Measurements from ENCODE around the gene PRKAR2A. TPM values are rescaled to one million over a fixed set of nuclear protein-coding genes. Genes with fewer than 3 reads are reported as not detected.

Gene PRKAR2A
- total and polyA plus RNA-seq, 2 donors = 20.5 to 23.0 TPM

DNA sequence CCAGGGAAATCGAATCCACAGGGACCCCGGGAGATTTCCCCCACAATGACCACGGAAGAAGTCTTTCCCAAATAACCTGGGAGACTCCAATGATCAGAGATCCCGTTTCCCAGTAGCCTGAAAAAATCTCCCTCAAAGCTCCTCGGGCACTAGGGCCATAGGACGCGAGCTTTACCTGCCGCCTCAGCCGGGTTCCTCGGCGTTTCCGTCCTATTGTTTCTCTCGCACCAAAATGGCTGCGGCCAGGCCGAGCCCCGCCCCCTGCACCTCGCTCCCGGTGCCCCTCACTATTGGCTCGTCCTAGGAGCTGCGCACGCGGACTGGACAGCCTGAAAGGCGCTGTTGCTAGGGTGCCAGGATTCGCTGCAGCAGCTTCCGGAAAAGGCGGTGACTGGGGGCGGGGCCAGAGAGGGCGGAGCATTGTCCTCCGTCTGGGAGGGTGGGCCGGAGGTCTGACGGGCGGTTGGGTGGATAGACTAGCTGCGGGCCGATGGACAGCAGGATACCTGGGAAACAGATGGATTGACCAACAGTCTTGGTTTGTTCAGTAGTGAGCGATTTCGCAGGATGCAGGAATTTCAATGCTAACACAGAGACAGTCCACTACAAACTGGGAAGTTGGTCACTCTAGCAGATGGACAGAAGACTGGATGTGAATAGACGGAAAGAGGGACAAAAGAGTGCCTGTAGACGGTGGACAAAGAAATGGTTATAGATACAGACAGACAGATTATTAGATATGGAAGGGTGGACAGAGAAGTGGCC, 130.5 kb downstream of the PRKAR2A start, which contains the start of gene IP6K2:
TSS of gene IP6K2 (minus strand) at position 240 of the 765 bp plus-strand sequence. CDS start 21,930 bp downstream, outside the sequence.
- Histone ChIP-seq H3K4me3 (ENCODE audit: low read depth, low read length) (peak within 1 kb of the TSS; percentile 91), H3K36me3 (ENCODE audit: insufficient read depth) (no peaks in the 10 kb centered on the region), H3K27ac (ENCODE audit: low read depth) (peak within 1 kb of the TSS; percentile 78), H3K4me1 (ENCODE audit: insufficient read depth) (no peaks in the 10 kb centered on the region)
- WGBS = 2% methylated on average over 38 of the region's 38 CpGs
- DNase-seq (ENCODE audit: extremely low spot score) = peak; percentile 96

DNA sequence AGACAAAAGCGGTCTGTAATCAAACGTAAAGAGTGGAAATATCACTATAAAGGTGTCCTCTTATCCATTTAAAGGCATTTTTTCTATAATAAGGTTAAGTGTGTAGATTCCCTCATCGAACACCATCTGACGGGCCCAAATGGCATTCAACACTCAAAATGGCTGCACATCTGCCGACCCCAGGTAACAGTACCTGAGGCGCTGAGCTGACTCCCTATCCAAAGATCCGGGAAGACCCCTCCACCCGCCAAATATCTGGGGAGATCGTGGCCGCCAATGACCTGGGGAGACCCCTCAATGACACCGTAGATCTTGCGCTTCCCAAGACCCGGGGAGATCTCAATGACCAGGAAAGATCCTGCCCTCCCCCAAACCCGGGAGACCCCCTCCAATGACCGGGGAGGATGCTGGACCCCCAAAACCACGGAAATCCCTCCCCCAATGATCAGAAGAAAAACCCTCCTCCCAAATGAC, 131.1 kb downstream of the PRKAR2A start:
- no peak for DNase-seq (ENCODE audit: extremely low spot score)
- no peaks in the 10 kb centered on the region for H3K4me1 ChIP-seq (ENCODE audit: insufficient read depth)
- H3K4me3 ChIP-seq (ENCODE audit: low read depth, low read length) = peak overlapping the region; percentile 91
- H3K36me3 ChIP-seq (ENCODE audit: insufficient read depth) = no peaks in the 10 kb centered on the region
- WGBS = under 1% methylated on average over 16 of the region's 16 CpGs
- peak overlapping the region; percentile 78 for H3K27ac ChIP-seq (ENCODE audit: low read depth)

DNA sequence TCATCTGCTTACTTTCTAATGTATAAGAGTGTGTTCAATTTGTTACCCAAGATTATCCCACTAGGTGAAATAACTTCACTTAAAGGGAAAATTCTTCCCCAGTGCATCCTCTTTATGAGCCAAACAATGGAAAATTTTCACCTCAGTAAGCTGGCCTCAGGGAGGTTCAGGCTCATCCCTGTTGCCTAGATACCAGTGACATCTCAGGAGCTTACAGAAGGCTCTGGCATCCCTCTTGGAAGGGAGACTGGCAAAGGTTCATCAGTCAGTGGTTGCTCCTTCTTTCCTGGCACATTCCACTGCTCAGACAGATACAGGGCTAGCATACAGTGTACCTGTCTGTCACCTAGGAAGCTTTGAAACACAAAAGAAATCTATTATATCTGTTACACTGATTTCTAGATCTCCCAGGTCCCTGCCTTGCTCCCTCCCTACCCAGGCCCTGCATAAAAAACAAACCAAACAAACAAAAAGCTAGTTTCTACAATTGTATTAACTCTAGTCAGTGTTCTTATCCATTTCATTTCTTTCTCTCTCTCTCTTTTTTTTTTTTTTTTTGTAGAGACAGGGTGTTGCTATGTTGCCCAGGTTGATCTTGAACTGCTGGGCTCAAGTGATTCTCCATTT, 132.4 kb downstream of the PRKAR2A start:
- Histone ChIP-seq H3K4me3 (ENCODE audit: low read depth, low read length) (no peak overlapping the region), H3K36me3 (ENCODE audit: insufficient read depth) (no peaks in the 10 kb centered on the region), H3K4me1 (ENCODE audit: insufficient read depth) (no peaks in the 10 kb centered on the region), H3K27ac (ENCODE audit: low read depth) (no peak overlapping the region)
- DNase-seq (ENCODE audit: extremely low spot score) = no peak

DNA sequence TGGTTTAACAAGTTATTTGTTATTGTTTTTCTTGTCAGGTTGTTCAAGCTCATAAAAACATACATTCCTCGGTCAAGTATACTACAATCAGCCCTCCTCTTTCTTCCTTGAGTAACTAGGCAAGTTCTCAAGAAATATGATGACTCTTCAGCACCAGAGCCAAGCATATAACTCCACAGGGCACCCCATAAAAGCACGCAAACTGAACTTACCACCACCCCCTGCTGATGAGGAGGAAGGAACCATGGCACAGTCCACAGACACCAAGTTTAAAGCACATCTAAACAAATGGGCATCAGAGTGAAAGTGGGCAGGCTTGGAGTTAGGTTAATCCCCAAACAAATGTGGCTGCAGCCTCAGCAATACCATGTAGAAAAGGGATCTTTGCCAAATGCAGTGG, 135.9 kb downstream of the PRKAR2A start:
- DNase-seq (ENCODE audit: extremely low spot score) = no peak
- no peak overlapping the region for H3K27ac ChIP-seq (ENCODE audit: low read depth)

DNA sequence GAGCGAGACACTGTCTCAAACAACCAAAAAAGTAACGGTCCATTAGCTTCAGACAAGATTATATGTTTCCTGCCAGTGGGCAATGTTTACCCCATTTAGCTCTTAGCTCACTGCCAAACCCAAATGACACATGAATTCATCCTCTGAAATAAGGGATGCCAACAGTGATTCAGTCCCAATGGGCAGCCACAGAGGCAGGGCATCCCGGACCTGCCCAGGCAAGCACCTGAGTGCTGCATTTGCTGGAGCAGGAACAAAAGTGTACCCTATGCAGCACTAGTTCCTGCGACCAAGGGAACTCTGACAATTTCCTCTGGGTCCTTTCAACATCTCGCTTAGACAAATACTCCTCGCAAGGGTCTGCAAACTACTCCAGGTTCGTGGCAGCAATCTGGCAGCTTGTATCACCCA, 138.6 kb downstream of the PRKAR2A start:
- H3K4me1 ChIP-seq (ENCODE audit: insufficient read depth) = no peaks in the 10 kb centered on the region
- no peak overlapping the region for H3K27ac ChIP-seq (ENCODE audit: low read depth)
- 79% methylated on average over 7 of the region's 7 CpGs for WGBS
- H3K4me3 ChIP-seq (ENCODE audit: low read depth, low read length) = no peak overlapping the region
- peaks cover 2% of the 10 kb centered on the region for H3K36me3 ChIP-seq (ENCODE audit: insufficient read depth)
- no peak for DNase-seq (ENCODE audit: extremely low spot score)

More for the DNA sequence above, 135.9 kb downstream of the PRKAR2A start:
- Histone ChIP-seq H3K36me3 (ENCODE audit: insufficient read depth) (no peaks in the 10 kb centered on the region), H3K4me1 (ENCODE audit: insufficient read depth) (no peaks in the 10 kb centered on the region), H3K4me3 (ENCODE audit: low read depth, low read length) (no peak overlapping the region)
- WGBS = 71% methylated on average over 2 of the region's 2 CpGs

DNA sequence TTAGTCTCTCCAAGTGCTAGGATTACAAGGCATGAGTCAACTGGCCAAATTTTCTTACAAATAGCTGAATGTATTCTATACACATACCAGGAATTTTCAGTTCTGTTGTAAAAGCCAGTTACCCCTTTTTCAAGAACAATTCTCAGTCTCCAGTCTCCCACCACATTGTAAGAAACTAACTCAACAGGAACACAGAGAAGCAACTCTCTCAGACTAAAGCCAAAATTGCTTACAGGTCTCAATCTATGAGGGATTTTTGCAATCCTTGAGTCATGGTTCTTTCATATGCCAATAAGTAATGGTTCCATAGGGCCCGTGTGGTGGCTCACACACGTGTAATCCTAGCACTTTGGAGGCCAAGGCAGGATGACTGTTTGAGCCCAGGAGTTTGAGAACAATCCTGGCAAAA, 139.2 kb downstream of the PRKAR2A start:
- H3K36me3 ChIP-seq (ENCODE audit: insufficient read depth) = peaks cover 2% of the 10 kb centered on the region
- H3K4me3 ChIP-seq (ENCODE audit: low read depth, low read length) = no peak overlapping the region
- H3K4me1 ChIP-seq (ENCODE audit: insufficient read depth) = no peaks in the 10 kb centered on the region
- no peak for DNase-seq (ENCODE audit: extremely low spot score)
- no peak overlapping the region for H3K27ac ChIP-seq (ENCODE audit: low read depth)
- WGBS = 67% methylated on average over 2 of the region's 2 CpGs

DNA sequence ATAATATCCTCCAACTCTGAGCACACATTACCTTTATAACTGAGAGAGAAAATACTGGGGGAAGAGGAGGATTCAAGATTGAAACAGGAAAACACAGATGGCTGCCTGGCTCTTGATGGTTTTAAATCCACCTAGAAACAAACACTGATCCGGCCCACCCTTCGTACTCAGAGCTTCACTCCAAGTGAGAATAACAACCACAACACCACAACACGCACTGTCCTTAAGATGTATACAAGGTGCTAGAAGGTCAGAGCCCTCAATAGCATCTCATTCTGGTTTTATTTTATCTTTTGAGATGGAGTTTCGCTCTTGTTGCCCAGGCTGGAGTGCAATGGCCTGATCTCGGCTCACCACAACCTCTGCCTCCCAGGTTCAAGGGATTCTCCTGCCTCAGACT, 140.5 kb downstream of the PRKAR2A start:
- no peak for DNase-seq (ENCODE audit: extremely low spot score)
- no peak overlapping the region for H3K27ac ChIP-seq (ENCODE audit: low read depth)
- no peaks in the 10 kb centered on the region for H3K4me1 ChIP-seq (ENCODE audit: insufficient read depth)
- WGBS = 73% methylated on average over 5 of the region's 5 CpGs
- peaks cover 2% of the 10 kb centered on the region for H3K36me3 ChIP-seq (ENCODE audit: insufficient read depth)
- H3K4me3 ChIP-seq (ENCODE audit: low read depth, low read length) = no peak overlapping the region

DNA sequence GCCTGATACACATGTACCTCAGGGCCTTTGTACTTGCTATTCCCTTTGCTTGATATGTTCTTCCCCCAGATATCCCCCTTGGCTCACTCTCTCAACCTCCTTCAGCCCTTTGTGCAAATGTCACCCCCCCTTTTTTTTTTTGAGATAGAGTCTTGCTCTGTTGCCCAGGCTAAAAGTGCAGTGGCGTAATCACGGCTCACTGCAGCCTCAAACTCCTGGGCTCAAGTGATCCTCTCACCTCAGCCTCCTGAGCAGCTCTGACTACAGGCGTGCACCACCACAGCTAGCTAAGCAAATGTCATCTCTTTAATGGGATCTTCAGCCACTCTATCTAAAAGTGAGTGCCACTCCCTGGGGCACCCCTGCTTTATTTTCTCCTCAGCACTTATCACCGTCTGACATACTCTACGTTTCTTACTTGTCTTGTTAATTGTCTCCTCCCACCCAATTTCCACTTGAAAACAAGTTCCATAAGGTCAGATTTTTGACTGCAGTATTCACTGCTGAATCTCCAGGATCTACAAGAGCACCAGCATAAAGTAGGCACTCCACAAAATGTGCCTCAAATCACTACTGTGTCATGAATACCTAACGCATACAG, 145.3 kb downstream of the PRKAR2A start:
- 90% methylated on average over 6 of the region's 6 CpGs for WGBS
- Histone ChIP-seq H3K4me1 (ENCODE audit: insufficient read depth) (no peaks in the 10 kb centered on the region), H3K4me3 (ENCODE audit: low read depth, low read length) (no peak overlapping the region), H3K27ac (ENCODE audit: low read depth) (no peak overlapping the region), H3K36me3 (ENCODE audit: insufficient read depth) (peaks cover 4% of the 10 kb centered on the region)
- no peak for DNase-seq (ENCODE audit: extremely low spot score)

DNA sequence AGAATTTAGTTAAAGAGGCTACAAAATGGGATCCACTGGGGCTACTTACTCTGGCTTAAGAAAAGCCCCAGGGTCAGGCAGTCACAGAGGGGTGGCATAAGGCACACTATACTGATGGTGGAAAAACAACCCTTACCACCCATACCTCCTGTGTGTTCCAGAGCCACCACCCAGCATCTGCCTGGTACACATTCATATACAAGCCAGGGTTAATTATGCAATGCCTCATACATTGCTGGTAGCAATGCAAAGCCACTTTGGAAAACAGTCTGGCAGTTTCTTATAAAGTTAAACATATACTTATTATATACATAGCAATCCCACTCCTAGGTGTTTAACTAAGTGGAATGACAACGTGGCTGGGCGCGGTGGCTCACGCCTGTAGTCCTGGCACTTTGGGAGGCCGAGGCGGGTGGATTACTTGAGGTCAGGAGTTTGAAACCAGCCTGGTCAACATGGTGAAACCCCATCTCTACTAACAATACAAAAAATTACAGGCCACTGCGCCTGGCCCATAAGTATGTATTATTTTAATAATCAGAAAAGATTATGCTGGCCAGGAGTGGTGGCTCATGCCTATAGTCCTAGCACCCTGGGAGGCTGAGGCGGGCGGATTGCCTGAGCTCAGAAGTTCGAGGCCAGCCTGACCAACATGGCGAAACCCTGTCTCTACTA, 146.8 kb downstream of the PRKAR2A start:
- Histone ChIP-seq H3K4me1 (ENCODE audit: insufficient read depth) (no peaks in the 10 kb centered on the region), H3K36me3 (ENCODE audit: insufficient read depth) (peaks cover 4% of the 10 kb centered on the region), H3K4me3 (ENCODE audit: low read depth, low read length) (no peak overlapping the region), H3K27ac (ENCODE audit: low read depth) (no peak overlapping the region)
- WGBS = 92% methylated on average over 11 of the region's 11 CpGs
- no peak for DNase-seq (ENCODE audit: extremely low spot score)

DNA sequence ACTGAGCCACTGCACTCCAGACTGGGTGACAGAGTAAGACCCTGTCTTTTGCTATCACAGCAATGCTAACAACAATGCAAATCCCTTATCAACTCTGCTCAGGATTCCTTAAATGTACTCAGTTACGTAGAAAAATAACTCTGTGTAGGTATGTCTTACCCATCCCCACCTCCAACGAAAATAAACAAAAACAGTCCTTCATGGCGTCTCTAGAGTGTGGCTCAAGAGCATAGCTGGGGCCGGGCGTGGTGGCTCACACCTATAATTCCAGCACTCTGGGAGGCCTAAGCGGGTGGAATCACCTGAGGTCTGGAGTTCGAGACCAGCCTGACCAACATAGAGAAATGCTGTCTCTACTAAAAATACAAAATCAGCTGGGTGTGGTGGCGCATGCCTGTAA, 148.8 kb downstream of the PRKAR2A start:
- WGBS = 97% methylated on average over 8 of the region's 8 CpGs
- Histone ChIP-seq H3K4me1 (ENCODE audit: insufficient read depth) (no peaks in the 10 kb centered on the region), H3K27ac (ENCODE audit: low read depth) (no peak overlapping the region), H3K36me3 (ENCODE audit: insufficient read depth) (peaks cover 2% of the 10 kb centered on the region), H3K4me3 (ENCODE audit: low read depth, low read length) (no peak overlapping the region)
- no peak for DNase-seq (ENCODE audit: extremely low spot score)

DNA sequence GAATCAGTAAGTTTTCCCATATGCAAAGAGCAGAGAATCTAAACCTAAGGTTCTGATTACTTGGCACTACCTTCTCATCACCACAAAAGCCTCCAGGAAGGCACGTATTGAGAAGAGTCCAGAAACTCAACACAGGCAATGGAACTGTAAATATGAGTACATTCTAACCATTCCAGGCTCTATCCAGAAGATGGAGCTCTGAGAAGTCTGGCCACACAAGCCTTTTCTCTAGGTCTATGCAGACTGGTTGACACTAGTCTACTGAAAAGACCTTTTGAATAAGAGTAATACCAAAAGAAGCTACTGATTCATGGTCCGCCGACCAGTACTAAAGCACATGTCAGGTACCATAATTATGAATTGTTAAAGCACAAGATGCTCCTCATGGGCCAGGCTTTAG, 149.7 kb downstream of the PRKAR2A start:
- Histone ChIP-seq H3K27ac (ENCODE audit: low read depth) (no peak overlapping the region), H3K4me1 (ENCODE audit: insufficient read depth) (peaks cover 1% of the 10 kb centered on the region), H3K36me3 (ENCODE audit: insufficient read depth) (peaks cover 2% of the 10 kb centered on the region), H3K4me3 (ENCODE audit: low read depth, low read length) (no peak overlapping the region)
- 88% methylated on average over 3 of the region's 3 CpGs for WGBS
- no peak for DNase-seq (ENCODE audit: extremely low spot score)

DNA sequence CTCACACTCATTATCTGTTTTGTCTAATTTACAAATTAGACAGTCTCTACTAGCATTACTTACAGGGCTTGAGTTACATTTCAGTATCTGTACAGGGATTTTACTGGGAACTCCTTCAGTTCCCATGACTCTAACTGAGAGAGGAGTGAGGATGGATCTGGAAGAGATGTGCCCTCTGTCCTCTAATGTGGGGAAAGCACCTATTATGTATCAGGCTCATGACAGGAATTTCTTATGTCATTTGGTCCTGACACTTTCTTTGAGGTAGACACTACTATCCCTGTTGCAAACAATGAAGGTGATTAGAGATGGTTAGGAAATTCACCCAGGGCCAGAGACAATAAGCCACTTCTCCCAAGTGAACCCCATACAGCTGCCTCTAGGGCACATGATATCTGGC, 151.1 kb downstream of the PRKAR2A start:
- H3K27ac ChIP-seq (ENCODE audit: low read depth) = no peak overlapping the region
- peaks cover 4% of the 10 kb centered on the region for H3K36me3 ChIP-seq (ENCODE audit: insufficient read depth)
- H3K4me1 ChIP-seq (ENCODE audit: insufficient read depth) = peaks cover 1% of the 10 kb centered on the region
- no peak overlapping the region for H3K4me3 ChIP-seq (ENCODE audit: low read depth, low read length)
- no peak for DNase-seq (ENCODE audit: extremely low spot score)

All from urinary bladder (tissue), 4 donors.